NT2/D1 (cell line): Measurements from ENCODE around the gene CCDC91.

ENCODE experiments used
- DNase-seq: peaks from one replicate; pipeline ENCODE4 v3.0.0-alpha.2; 2011; ENCODE audit warnings: low read depth, low spot score
- H3K27me3 ChIP-seq: 2 replicates; pipeline ENCODE4 v1.6.0; 2011; ENCODE audit warnings: mild to moderate bottlenecking; ENCODE audit not compliant: insufficient read length, insufficient read depth
- H3K36me3 ChIP-seq: 2 replicates; pipeline ENCODE4 v1.6.1; 2011; ENCODE audit warnings: mild to moderate bottlenecking, low read length, mixed read lengths; ENCODE audit not compliant: insufficient read depth, insufficient read length
- H3K4me1 ChIP-seq: 2 replicates; pipeline ENCODE4 v1.5.1; 2011; ENCODE audit not compliant: insufficient read depth, insufficient read length
- H3K4me3 ChIP-seq: 2 replicates; pipeline ENCODE4 v1.5.1; 2011; ENCODE audit warnings: low read depth; ENCODE audit not compliant: insufficient read length
- H3K9ac ChIP-seq: 2 replicates; pipeline ENCODE4 v1.6.0; 2011; ENCODE audit warnings: low read depth; ENCODE audit not compliant: insufficient read length
- H3K9me3 ChIP-seq: 2 replicates; pipeline ENCODE4 v1.5.1; 2011; ENCODE audit warnings: mild to moderate bottlenecking, low read length; ENCODE audit not compliant: insufficient read depth
- SUZ12 ChIP-seq: IDR thresholded peaks from 2 replicates; pipeline ENCODE4 v1.6.1; 2011; ENCODE audit not compliant: insufficient read length, insufficient read depth; ENCODE audit errors: extremely low read depth
- YY1 ChIP-seq: IDR thresholded peaks from 2 replicates; pipeline ENCODE4 v1.6.1; 2011; ENCODE audit not compliant: insufficient read length, insufficient read depth
- ZNF274 ChIP-seq: IDR thresholded peaks from 2 replicates; pipeline ENCODE4 v1.6.1; 2011; ENCODE audit warnings: mild to moderate bottlenecking, low read depth, low read length

CCDC91 gene

DNA sequence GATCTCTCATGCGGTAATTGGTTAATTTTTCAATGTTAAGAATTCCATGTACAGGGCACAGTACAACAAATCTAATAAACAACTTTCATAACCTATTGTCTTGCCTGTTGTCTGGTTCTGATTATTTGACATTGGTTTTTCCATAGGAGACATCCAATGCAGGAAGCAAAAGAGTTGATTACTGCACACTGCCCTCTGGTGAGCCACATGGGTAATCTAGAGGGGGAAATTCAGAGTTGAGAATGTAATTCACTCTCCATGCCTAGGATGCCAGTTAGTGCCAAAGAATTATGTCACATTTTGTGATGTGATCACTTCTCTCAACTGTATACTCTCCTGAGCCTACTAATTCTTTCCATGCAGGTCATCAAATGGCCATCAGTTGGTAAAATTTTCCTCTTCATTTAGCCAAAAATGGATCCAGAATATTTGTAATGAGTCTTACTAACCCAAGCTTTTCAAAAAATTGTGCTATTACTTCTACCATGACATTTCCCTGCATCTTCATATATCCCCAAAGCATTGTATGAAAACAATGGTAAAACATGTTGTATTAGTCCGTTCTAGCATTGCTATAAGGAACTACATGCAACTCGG lies 17.7 kb upstream of the CCDC91 start:
- Histone ChIP-seq H3K9me3 (no peaks in the 10 kb centered on the region), H3K4me1 (no peaks in the 10 kb centered on the region), H3K9ac (no peak overlapping the region), H3K27me3 (no peaks in the 10 kb centered on the region), H3K4me3 (no peak overlapping the region), H3K36me3 (no peaks in the 10 kb centered on the region)
- DNase-seq = peak; percentile 52
- TF ChIP-seq YY1 (no peak), SUZ12 (no peak), ZNF274 (no peak)

DNA sequence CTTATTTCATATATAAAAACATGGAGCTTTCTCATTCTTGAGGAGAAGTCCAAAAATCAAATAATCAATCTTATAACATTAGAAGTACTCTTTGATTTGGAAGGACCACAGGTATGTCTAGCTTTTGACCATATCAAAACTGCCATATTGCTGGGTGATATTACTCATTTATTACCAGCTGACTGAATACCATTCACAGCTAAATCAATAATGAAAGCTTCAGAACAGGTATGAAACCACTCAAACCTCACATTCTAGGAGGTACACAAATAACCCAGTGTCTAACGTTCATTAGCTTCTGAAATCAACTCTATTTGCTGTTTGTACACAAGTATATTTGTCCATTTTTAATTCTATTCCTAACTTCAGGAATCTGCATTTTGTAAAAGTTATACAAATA lies 16.8 kb upstream of the CCDC91 start:
- Histone ChIP-seq H3K9ac (no peak overlapping the region), H3K4me3 (no peak overlapping the region), H3K27me3 (no peaks in the 10 kb centered on the region), H3K36me3 (no peaks in the 10 kb centered on the region), H3K9me3 (no peaks in the 10 kb centered on the region), H3K4me1 (no peaks in the 10 kb centered on the region)
- TF ChIP-seq YY1 = no peak
- TF ChIP-seq SUZ12 = no peak
- no peak for TF ChIP-seq ZNF274
- DNase-seq = no peak

DNA sequence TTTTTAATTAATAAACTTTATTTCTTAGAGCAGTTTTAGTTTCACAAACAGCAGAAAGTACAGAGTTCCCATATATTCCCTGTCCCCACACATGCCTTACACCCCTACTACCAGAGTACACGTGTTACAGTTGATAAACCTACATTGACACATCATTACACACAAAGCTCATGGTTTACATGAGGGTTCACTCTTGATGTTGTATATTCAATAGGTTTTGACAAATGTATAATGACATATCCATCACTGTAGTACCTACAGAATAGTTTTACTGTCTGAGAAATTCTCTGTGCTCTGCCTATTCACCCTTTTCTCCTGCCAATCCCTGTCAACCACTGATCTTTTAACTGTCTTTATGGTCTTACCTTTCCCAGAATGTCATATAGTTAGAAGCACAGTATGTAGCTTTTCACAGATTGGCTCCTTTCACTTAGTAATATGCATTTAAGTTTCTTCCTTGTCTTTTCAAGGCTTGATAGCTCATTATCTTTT lies 15.1 kb upstream of the CCDC91 start:
- H3K4me1 ChIP-seq = no peaks in the 10 kb centered on the region
- H3K9me3 ChIP-seq = no peaks in the 10 kb centered on the region
- TF ChIP-seq YY1 = no peak
- TF ChIP-seq ZNF274 = no peak
- no peak for TF ChIP-seq SUZ12
- H3K4me3 ChIP-seq = no peak overlapping the region
- no peak overlapping the region for H3K9ac ChIP-seq
- DNase-seq = no peak
- H3K36me3 ChIP-seq = no peaks in the 10 kb centered on the region
- no peaks in the 10 kb centered on the region for H3K27me3 ChIP-seq

DNA sequence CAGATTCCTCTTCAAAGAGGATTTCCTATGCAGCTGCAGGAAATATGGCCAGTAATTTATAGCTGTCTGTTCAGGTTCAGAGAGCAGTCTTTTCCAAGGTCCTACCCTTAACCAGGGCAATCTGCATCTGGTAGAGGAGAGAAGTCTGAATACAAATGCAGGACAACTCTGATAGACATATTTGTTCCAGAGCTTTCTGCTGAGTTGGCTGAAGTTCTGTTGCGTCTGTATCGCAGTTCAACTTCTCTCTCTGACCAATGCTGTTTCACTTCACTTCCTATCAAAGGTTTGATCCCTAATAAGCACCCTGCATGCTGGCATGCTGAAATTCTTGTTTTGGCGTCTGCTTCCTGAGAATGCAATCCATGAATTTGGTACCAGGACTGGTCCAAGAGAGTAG lies 14.0 kb upstream of the CCDC91 start:
- no peaks in the 10 kb centered on the region for H3K4me1 ChIP-seq
- no peaks in the 10 kb centered on the region for H3K27me3 ChIP-seq
- no peak overlapping the region for H3K9ac ChIP-seq
- TF ChIP-seq SUZ12 (no peak), YY1 (no peak), ZNF274 (no peak)
- H3K36me3 ChIP-seq = no peaks in the 10 kb centered on the region
- no peaks in the 10 kb centered on the region for H3K9me3 ChIP-seq
- H3K4me3 ChIP-seq = no peak overlapping the region
- no peak for DNase-seq

DNA sequence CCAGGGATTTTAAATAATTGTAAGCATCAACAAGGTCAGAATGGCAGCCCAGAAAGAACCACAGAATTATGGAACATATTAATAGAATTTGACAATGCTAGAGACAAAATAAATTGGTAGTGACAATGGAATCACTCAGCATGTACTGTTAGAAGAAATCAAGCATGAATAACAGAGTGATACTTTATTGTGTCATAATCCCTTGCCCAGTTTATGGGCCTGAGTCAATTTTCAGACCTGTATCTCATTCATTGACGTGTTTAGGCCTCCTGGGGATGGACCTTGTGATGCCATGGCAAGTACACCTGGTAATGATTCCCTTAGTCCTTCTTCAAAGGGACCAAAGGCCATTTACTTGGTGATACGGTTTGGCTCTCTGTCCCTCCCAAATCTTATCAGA lies 12.8 kb upstream of the CCDC91 start:
- Histone ChIP-seq H3K4me3 (no peak overlapping the region), H3K9ac (no peak overlapping the region), H3K36me3 (no peaks in the 10 kb centered on the region), H3K9me3 (no peaks in the 10 kb centered on the region), H3K4me1 (no peaks in the 10 kb centered on the region), H3K27me3 (no peaks in the 10 kb centered on the region)
- no peak for DNase-seq
- TF ChIP-seq YY1 = no peak
- TF ChIP-seq ZNF274 = no peak
- TF ChIP-seq SUZ12 = no peak

DNA sequence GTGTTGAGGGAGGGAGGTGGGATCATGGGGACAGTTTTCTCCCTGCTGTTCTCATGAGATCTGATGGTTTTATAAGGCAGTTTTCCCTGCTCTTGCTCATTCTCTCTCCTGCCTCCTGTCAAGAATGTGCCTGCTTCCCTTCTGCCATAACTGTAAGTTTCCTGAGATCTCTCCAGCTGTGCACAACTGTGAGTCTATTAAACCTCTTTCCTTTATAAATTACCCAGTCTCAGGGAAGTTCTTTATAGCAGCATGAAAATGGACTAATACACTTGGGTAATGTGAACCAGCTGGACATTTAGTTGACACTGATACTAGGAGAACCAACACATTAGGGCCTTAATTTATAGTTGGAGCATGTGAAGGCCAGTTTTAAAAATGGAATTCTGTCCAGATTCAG lies 12.4 kb upstream of the CCDC91 start:
- Histone ChIP-seq H3K4me1 (no peaks in the 10 kb centered on the region), H3K27me3 (no peaks in the 10 kb centered on the region), H3K9ac (no peak overlapping the region), H3K9me3 (no peaks in the 10 kb centered on the region), H3K4me3 (no peak overlapping the region), H3K36me3 (no peaks in the 10 kb centered on the region)
- no peak for TF ChIP-seq SUZ12
- TF ChIP-seq ZNF274 = no peak
- TF ChIP-seq YY1 = no peak
- no peak for DNase-seq

DNA sequence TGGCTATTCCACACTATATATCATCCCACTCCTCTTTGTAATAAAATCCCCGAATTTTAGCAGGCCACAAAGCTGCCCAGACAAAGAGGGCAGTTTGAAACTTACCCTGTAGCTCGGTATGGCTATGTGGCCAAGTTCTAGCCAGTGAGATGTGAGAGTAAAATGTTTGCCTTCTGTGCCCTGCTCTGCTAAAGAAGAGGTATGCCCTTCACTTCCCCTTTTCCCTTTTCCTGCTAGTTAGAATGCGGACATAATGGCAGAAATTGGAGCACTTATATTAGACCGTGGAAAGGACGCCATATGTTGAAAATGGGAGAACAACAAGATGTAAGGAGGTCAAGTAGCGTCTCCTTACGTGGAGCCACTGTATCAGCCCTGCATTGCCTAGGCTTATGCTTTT lies 11.5 kb upstream of the CCDC91 start:
- no peaks in the 10 kb centered on the region for H3K9me3 ChIP-seq
- no peak overlapping the region for H3K4me3 ChIP-seq
- no peak for DNase-seq
- H3K27me3 ChIP-seq = no peaks in the 10 kb centered on the region
- no peaks in the 10 kb centered on the region for H3K4me1 ChIP-seq
- TF ChIP-seq YY1 (no peak), SUZ12 (no peak), ZNF274 (no peak)
- no peaks in the 10 kb centered on the region for H3K36me3 ChIP-seq
- no peak overlapping the region for H3K9ac ChIP-seq

DNA sequence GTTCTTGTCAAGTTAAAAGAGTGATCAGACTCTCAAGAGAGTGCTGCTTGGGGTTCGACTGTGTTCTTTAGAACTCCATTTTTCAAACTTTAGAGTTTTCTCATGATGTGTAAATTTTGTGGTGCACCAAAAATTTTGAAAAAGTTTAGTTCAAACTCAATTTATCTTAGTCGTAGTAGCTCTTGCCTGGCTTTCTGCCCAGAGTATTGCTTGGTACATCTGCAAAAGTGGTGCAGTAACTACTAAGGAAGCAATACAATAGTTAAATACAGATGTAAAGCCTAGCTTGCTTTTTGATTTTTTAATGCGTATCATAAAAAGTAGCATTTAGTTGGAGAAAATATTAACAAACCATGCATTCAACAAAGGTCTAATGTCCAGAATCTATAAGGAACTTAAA lies 9.5 kb upstream of the CCDC91 start:
- Histone ChIP-seq H3K4me1 (no peaks in the 10 kb centered on the region), H3K9me3 (no peaks in the 10 kb centered on the region), H3K4me3 (no peak overlapping the region), H3K27me3 (no peaks in the 10 kb centered on the region), H3K9ac (no peak overlapping the region), H3K36me3 (no peaks in the 10 kb centered on the region)
- DNase-seq = no peak
- TF ChIP-seq ZNF274 = no peak
- no peak for TF ChIP-seq SUZ12
- TF ChIP-seq YY1 = no peak
